KG1 (cell line): ENCODE results near the gene MICALL1.
"Not testable (repeated sequence)": the region's sequence is repeated elsewhere in the genome, so short reads cannot be mapped to it uniquely, and the experiment has no call there.

Source experiments
- DNase-seq: peaks from one replicate; lab custom pipeline; 2025; lab: John Stamatoyannopoulos, UW

Gene MICALL1

DNA sequence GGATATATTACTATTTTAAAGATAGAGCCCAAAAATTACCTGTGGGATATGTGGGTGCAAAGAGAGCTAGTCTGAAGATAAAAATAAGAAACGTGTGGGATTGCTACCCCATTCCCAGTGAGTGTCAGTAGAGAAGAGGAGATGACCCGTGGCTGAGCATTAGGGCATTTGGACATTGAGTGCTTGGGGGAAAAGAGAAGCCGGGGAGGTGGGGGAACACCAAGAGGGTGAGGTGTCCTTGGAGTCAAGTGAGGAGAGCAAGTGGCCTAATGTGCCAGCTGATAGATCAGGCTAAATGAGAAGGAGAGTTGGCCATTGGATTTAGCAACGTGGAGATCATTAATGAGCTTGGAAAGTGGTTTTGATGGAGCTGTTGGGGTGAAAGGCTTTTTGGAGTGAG, 48.6 kb downstream of the MICALL1 start:
- no peak for DNase-seq

DNA sequence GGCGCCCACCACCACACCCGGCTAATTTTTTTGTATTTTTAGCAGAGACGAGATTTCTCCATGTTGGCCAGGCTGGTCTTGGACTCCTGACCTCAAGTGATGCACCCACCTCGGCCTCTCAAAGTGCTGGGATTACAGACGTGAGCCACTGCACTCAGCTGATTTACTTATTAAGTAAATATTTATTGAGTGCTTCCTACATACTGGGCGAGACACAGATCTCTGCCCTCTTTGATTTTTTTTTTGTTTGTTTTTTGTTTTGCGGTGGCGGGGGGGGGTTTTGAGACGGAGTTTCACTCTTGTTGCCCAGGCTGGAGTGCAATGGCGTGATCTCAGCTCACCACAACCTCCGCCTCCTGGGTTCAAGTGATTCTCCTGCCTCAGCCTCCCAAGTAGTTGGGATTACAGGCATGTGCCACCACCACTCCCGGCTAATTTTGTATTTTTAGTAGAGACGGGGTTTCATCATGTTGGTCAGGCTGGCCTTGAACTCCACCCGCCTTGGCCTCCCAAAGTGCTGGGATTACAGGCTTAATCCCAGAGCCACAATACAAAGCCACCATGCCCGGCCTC, 49.8 kb downstream of the MICALL1 start:
- DNase-seq: not testable (repeated sequence)

GRCh38 chr22:37957232-37957631, 51.1 kb downstream of the MICALL1 start:
- no peak for DNase-seq

DNA sequence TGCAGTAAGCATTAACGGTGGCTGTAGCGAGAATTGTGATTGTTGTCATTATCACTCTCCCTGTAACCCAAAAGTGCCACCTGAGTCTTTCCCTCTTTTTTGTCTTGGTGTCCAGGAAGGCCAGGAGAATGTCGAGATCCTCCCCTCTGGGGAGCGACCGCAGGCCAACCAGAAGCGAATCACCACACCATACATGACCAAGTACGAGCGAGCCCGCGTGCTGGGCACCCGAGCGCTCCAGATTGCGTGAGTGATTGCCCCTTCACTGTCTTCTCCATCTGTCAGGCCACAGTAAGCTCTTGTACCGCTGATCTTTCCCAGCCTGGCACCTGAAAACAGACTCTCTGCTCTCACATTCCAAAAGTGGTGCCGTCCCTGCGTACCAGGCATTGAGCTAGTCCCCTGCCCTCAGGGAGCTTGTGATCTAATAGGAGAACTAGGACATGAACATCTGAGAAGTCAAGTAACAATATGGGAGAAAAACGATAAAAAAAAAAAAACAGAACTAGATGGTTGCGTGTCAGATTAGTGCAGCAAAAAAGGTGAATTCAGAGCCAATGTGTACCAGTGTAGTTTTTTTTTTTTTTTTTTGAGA, 53.2 kb downstream of the MICALL1 start:
- DNase-seq: no peak

DNA sequence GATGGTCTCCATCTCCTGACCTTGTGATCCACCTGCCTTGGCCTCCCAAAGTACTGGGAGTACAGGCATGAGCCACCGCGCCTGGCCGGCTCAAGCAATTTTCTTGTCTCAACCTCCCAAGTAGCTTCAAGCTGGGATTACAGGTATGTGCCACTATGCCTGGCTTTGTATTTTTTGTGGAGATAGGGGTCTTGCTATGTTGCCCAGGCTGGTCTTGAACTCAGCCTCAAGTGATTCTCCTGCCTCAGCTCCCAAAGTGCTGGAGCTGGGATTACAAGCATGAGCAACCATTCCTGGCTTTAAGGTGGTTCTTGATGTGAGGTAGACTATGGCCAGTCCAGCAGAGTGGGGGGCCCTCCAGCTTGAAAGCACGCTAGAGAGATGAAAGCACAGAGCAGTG, 55.0 kb downstream of the MICALL1 start:
- no peak for DNase-seq

- no peak for DNase-seq
Observed at GRCh38 chr22:37965940-37966664, 60.0 kb downstream of the MICALL1 start.

- DNase-seq: no peak
Observed at GRCh38 chr22:37967147-37967546, 61.0 kb downstream of the MICALL1 start.

GRCh38 chr22:37967637-37968451, 61.7 kb downstream of the MICALL1 start:
- DNase-seq: no peak

DNA sequence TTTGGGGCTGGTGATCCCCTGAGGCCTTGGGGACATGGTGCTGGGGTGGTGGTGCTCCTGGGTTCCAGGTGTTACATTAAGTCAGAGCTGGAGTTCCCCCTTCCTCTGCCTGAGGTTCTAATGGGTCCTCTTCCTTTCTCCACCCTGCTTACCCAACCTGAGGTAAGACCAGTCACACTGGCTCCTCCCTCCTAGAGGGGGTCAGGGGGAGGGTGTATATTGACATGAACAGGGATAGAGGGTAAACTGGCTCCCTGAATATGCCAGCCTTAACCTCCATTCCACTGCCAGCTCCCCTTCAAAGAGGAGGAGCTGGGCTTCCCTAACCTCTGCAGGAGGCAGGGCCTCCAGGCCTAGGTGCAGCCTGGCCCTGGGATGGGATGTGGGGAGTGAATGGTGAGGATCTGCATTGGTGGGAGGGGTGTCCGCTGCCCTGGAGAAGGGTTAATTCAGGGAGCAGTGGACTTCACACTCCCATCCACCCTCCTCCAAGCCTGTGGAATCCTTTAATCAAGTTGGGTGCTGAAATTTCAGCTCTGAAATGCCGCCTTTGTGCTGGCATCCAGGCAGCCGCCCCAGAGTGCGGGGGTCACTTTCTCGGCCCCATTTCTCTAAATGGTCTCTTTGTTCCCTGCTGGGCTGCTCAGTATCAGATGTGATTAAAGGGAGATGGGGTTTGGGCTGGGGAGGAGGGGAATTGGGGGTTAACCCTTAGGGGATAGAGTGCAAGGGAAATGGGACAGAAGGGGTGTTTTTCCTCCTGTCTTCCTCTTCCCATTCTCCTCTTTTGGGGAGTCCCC, 62.6 kb downstream of the MICALL1 start:
- no peak for DNase-seq

DNA sequence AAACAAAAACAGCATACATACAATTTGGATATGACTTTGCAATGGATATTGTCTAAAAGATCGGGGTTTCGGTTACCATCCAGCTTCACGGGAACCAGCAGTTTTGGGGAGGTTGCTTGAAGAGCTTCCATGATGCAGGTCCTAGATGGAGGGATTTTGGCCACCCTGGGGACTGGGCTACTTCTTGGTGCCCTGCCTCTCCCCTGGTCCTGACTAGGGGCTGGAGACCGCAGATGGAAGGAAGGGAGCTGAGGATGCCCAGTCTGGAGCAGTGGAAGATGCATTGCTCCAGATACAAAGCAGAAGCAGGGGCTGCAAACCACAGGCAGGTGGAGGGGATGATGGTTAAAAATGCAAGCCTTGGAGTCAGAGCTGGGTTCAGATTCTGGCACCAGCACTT, 64.8 kb downstream of the MICALL1 start:
- no peak for DNase-seq

- no peak for DNase-seq
Observed at GRCh38 chr22:37971475-37972434, 65.7 kb downstream of the MICALL1 start.

GRCh38 chr22:37972527-37972926, 66.4 kb downstream of the MICALL1 start:
- DNase-seq: no peak

- no peak for DNase-seq
Observed at GRCh38 chr22:37973271-37974170, 67.4 kb downstream of the MICALL1 start.

- no peak for DNase-seq
Observed at GRCh38 chr22:37975153-37975552, 69.1 kb downstream of the MICALL1 start.

DNA sequence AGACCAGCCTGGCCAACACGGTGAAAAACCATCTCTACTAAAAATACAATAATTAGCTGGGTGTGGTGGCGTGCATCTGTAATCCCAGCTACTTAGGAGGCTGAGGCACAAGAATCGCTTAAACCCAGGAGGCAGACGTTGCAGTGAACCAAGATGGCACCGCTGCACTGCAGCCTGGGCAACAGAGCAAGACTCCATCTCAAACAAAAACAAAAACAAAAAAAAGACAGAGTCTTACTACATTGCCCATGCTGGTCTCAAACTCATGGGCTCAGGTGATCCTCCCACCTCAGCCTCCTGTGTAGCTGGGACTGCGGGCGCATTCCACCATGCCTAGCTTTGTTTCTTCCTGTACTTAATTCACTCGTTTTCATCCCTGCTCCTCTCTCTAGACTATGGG, 69.9 kb downstream of the MICALL1 start:
- not testable (repeated sequence) for DNase-seq

DNA sequence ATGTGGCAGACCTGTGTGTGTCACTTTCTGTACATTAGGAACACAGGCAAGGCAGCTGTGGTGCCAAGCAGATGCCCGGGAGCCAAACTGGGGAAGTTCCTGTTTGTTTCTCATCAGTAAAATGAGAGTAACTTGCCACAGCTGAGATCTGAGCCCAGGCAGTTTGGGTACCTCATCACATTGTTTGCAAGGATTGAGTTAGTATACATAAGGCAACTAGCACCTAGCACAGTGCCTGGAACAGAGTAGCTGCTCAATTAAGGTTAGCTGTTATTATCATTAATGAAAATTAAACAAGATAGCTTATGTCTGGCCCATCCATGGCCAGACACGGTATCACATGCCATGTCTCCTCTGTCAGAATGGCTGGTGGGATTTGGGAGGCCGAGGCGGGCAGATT, 70.5 kb downstream of the MICALL1 start:
- DNase-seq: no peak

GRCh38 chr22:37979782-37980181, 73.7 kb downstream of the MICALL1 start:
- no peak for DNase-seq

DNA sequence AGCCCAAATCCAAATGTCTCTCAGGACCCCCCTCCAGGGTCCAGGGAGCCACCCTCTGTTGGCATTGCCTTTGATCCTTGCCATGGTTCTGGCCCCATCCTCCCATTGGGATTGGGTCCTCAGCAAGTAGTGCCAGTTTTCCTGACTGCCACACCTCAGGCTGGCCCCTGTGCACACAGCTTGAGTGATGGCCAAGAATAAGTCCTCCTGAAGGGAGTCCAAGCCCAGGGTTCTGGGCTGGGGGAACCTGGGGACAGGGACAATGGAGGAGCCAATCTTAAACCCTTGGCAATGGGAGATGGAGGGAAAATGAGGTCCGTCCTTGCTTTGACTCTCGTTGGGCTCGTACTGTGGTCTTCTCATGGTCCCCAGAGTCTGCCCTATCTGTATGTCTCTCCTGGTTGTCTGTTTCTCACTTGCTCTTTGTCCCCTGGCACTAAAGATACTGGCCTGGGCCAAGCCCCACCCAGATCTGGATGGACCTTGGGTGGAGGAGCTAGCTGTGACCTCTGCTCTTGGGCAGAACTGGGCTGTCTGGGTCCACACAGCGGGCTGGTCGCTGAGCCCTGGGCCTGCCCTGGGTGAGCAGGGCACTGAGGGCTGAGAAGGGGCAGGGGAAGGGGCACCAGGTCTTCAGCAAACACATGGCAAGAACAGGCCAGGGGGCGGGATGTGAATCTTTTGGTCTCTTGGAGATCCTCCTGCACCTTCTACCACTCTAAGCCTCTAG, 75.3 kb downstream of the MICALL1 start:
- no peak for DNase-seq
